Islet precursor cell (in vitro differentiated cells): ENCODE data around the gene ORM1.
A peak's percentile ranks its signal among the peaks of the same experiment; 100 is the strongest.
"Not testable (repeated sequence)": the region's sequence is repeated elsewhere in the genome, so short reads cannot be mapped to it uniquely, and the experiment has no call there.

Experiments used
- DNase-seq: peaks from one replicate; pipeline ENCODE4 v3.0.0-alpha.2; 2018

The ORM1 gene

GRCh38 chr9:114322831-114323531 lies at the start of gene ORM1:
ORM1 (plus strand) TSS chr9:114323098; CDS start chr9:114323134, 36 bp downstream.
- DNase-seq, result not testable (repeated sequence)

GRCh38 chr9:114273461-114273881 lies 49.4 kb upstream of the ORM1 start:
- DNase-seq, result peak; percentile 37

- peak; percentile 36 for DNase-seq
These were observed 48.7 kb upstream of the ORM1 start for GRCh38 chr9:114274217-114274616.

GRCh38 chr9:114275246-114276004 lies 47.5 kb upstream of the ORM1 start:
- DNase-seq, result peak; percentile 68

GRCh38 chr9:114276908-114277821 lies 45.7 kb upstream of the ORM1 start:
- DNase-seq, result peak; percentile 76

GRCh38 chr9:114278356-114278755 lies 44.5 kb upstream of the ORM1 start:
- DNase-seq, result no peak

GRCh38 chr9:114278881-114279570 lies 43.9 kb upstream of the ORM1 start:
- peak; percentile 87 for DNase-seq

GRCh38 chr9:114279693-114280092 lies 43.2 kb upstream of the ORM1 start:
- DNase-seq, result no peak

GRCh38 chr9:114280636-114281472 lies 42.0 kb upstream of the ORM1 start:
- peak; percentile 21 for DNase-seq

GRCh38 chr9:114281473-114282103 lies 41.3 kb upstream of the ORM1 start:
- peak; percentile 52 for DNase-seq

GRCh38 chr9:114282104-114282485 lies 40.8 kb upstream of the ORM1 start:
- no peak for DNase-seq

GRCh38 chr9:114282507-114282906 lies 40.4 kb upstream of the ORM1 start:
- peak; percentile 50 for DNase-seq

GRCh38 chr9:114282926-114283325 lies 40.0 kb upstream of the ORM1 start:
- peak; percentile 81 for DNase-seq

- peak; percentile 54 for DNase-seq
These were observed 39.3 kb upstream of the ORM1 start for GRCh38 chr9:114283551-114284111.

- DNase-seq, result peak; percentile 46
These were observed 38.4 kb upstream of the ORM1 start for GRCh38 chr9:114284316-114285060.

GRCh38 chr9:114285166-114285867 lies 37.6 kb upstream of the ORM1 start:
- peak; percentile 88 for DNase-seq

GRCh38 chr9:114286146-114286679 lies 36.7 kb upstream of the ORM1 start:
- peak; percentile 22 for DNase-seq

- DNase-seq, result peak; percentile 51
These were observed 35.7 kb upstream of the ORM1 start for GRCh38 chr9:114287001-114287762.
